Measurements from ENCODE around the gene GRIK1.

Gene GRIK1

DNA sequence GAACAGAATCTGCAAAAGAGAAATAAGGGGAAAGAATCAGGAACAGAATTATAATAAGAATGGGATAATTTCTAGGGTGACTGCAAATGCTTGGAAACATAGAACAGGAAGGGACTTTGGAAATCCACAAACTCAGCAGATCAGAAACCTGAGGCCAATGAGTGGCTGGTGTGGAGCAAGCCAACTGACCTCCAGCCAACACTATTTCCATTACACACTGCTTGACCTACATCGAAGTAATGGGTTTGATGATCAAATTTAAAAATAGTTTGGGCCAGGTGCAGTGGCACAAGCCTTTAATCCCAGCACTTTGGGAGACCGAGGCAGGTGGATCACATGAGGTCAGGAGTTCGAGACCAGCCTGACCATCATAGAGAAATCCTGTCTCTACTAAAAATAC lies 284.9 kb downstream of the GRIK1 start:
- DNase-seq (ENCODE audit: low read depth, low spot score), result no peak
- no peak overlapping the region for H3K27ac ChIP-seq

DNA sequence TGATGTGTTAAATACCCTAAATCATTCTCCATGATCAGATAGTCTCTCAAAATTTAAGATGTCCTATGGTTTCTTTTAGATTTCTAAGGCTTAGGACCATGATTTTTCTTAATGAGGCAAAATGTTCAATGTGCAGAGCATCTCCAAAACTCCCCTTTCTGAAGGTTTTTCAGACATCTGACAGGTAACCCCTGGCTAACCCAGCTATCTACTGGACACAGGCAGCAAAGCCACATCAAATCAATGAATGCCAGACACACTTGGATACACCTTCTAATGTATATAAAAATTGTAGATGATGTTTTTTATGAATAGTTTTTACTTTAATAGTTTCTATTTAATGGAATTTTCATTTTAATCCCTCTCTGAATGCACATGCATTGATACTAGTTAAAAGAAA lies 285.6 kb downstream of the GRIK1 start:
- no peak for DNase-seq (ENCODE audit: low read depth, low spot score)
- no peak overlapping the region for H3K27ac ChIP-seq

DNA sequence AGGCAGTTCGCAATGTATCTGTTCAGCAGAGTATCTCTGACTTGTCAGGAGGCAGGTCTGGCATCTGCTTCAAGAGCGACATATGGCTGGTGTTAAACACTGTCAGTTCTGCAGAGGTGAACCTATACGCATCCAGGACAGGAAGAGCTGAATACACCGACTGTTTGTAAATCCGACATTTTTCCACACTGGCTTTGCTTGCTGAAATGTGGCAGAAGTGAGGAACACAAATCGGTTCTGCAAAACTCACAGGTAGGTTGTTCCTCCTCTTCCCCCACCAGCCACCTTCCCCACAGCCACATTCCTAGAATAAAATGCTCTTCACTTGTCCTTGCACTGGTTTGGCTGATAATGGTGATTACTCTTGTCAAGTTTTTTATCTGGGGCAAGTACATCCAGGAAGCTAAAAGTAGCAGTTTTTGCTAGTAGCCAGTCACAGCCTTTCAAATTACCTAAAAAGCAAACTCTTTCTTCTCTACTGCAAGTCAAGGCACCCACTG lies 289.2 kb downstream of the GRIK1 start:
- no peak overlapping the region for H3K27ac ChIP-seq
- DNase-seq (ENCODE audit: low read depth, low spot score), result no peak

DNA sequence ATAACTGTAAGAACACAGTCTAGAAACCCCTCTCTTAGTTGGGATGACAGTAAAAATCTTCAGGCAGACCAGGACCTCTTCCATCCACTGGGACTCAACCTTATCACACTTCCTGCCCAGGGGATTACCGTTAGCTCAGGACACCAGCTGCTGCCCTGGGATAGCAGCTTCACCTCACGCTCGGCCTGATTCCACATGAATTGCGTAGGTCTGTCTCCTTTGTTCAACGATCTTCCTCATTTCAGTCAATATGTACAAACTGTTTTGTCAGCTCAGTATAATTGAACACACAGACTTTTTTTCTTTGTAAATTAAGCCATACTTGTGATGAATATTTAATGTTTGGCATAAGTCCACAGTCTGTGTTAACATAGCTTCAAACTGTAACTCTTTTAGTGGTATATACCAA lies 290.4 kb downstream of the GRIK1 start:
- H3K27ac ChIP-seq, result no peak overlapping the region
- DNase-seq (ENCODE audit: low read depth, low spot score), result no peak

DNA sequence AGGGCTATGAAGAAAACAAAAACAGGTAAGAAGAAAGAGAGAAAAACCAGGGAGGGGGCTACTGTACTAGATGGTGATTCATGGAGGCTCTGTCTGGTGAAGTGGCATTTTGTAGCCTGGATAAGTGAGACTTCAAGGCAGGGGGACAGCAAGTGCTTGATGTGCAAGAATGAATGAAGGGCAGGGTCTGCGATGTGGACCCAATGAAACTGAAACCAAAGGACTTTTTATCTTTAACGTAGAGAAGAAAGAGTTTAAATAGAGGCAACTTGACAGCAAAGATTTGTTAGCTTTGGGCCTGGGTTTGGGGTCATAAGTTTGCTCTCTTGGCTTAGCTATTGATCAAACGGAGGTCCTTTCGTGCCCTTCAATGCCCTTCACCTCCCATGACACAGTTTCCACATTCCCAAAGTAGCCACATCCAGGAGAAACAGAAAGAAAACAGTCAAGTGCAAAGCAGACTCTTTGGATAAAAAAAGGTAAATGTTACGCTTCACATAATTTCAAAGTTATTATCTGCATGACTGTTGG lies 291.0 kb downstream of the GRIK1 start:
- no peak overlapping the region for H3K27ac ChIP-seq
- DNase-seq (ENCODE audit: low read depth, low spot score), result no peak

DNA sequence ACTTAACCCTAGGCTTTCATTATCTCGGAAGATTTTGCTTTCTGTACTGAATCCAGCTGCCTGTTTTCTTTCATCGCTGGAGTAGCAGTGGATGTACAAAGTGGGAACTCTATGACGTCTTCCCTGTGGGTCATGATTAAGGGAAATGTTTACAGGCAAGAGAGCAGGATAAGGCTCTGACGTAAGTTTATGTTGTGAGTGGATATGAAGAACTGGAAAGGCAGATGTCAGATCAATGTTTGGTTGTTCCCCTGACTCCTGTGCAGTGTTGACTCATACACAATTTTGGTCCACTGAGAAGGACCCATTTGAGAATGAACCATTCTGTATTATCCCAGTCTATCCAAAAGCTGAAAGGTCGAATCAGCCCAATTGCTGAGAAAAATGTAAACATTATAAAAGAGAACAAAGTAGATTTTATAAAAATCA lies 292.4 kb downstream of the GRIK1 start:
- DNase-seq (ENCODE audit: low read depth, low spot score), result no peak
- no peak overlapping the region for H3K27ac ChIP-seq

DNA sequence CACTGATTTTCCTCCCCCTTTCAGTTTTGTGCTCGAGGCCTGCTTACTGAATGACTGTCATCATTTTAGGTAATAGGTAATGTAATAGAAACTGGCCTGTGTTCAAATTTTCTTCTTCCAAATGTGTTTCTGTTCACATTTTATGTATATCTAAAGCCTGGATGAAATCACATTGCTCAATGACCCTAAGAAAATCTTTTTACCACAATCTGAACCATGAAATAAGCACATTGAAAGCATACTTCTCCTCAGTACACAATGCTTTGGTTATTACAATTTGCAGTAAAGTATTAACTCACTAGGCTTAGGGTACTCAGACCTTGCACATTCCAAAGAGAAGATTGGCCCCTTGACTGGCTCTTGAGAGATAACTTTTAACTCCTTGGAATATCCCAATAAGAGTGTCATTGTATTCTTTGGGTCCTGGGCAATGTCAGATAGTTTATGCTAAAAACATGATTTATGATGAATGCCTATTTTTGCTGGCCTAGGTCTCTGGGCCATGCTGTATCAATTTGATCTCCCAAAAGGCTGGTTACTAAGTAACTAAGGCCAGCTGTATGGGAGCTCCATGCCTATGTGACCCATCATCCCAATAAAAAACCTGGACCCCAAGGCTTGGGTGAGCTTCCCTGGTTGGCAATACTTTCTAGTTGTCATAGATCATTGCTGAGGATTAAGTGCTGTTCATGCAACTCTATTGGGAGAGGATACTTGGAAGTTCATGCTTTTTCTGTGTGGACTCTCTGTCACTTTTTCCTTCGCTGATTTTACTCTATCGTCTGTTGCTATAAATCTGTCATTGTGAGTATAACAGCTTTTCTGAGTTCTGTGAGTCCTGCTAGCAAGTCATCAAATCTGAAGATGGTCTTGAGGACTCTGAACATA lies 293.9 kb downstream of the GRIK1 start:
- no peak overlapping the region for H3K27ac ChIP-seq
- no peak for DNase-seq (ENCODE audit: low read depth, low spot score)

DNA sequence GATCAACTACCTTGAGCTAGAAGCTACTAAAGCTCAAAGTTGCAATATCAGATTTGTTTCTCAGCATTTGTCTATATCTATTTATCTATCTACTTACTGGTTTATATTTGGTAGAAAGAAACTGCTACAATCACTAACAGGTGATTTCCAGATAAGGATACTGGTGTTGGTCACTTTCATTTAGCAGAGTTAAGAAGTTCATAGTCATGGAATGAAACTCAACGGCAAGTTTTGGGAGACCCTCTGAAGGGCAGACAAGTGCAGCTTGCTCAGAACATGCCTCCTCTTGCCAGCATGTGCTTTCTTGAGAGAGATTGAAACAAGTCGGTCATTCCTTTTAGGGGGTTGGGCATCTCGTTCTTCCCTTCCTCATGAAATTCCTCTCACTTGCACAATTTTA lies 296.5 kb downstream of the GRIK1 start:
- DNase-seq (ENCODE audit: low read depth, low spot score), result no peak
- no peak overlapping the region for H3K27ac ChIP-seq

DNA sequence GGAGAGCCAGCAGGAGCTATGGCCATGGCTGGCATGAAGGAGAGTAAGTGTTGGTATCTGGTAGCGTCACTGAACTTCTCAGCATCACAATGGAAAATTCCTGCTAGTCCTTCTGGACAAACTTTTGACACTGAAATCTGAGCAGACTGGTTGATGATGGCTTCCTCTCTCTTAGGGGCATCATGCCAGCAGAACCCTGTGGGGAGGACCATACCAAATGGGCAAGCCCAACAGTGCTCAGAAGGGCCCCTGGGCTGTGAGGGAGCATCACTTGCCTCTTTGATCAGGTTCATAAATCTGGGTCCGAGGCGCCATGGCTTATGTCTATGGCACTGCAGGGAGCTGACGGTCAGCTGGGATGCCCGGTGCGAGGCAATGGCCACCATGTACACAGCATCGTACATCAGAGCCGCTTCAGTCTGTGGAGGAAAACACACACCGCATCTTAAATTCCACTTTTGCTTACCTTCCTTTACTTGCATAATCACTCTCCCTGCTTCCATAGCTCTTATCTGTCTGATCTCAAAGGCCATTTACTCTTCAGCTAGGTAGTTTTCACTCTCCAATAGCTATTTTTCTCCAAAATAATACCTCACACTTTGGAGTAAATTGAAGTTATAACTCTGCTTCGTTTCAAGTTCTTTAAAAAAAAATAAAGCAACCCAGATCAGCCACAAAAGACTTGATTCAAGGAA lies 297.1 kb downstream of the GRIK1 start:
- no peak overlapping the region for H3K27ac ChIP-seq
- DNase-seq (ENCODE audit: low read depth, low spot score), result no peak

DNA sequence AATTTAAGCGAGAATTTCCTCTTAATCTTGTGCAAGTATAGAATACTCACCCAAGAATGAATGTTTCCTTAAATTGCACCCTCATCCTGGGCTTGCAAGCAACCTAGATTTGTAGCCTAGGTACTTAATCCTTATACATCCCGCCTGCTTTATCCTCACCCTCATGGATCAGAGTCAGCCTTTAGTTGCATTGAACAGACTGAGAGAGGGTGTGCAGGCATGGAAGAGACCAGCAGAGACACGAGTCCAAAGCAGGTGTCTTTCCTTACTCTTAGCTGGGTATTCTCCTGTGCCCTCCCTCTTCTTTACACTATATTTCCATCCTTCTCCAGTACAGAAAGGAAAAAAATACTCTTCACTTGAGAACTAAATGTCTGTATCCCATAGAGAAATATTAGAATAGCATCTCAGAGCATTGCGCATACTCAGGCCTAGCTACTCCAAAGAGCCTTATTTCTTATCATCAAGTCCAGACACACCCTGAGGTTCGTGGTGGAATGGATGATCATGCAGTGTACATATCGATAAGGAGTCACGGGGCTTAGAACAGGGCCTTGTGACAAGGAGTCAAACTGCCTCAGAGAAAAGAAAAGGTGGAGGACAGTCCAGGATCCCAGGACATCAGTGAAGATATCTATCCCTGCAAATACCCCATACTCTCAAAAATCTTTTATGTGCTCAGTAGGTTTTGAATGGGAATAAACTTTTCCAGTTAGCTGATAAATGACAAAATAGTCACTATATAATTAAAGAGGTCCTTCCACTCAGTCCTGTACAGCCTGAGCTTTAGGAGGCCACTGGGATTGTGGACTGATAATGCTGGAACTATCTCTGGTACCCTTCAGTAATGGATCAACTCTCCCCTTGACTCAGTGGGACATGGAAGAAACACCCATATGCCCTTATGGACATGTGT lies 297.9 kb downstream of the GRIK1 start:
- no peak for DNase-seq (ENCODE audit: low read depth, low spot score)
- no peak overlapping the region for H3K27ac ChIP-seq

DNA sequence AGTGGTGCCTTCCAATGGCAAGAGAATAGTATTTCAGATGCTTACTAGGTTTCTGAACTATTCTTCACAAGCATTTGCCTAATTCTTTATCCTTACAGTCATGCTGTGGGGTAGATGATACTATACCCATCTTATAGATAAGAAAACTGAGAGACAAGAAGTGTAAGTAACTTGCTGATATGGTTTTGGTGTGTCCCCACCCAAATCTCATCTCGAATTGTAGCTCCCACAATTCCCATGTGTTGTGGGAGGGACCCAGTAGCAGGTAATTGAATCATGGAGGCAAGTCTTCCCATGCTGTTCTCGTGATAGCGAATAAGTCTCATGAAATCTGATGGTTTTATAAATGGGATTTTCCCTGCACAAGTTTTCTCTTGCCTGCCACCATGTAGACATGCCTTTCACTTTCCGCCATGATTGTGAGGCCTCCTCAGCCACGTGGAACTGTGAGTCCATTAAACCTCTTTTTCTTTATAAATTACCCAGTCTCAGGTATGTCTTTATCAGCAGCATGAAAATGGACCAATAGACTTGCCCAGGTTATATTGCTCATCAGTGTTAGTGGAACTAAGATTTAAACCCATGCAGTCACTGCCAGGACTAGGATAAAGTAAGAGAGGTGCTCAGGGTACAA lies 298.7 kb downstream of the GRIK1 start:
- H3K27ac ChIP-seq, result no peak overlapping the region
- DNase-seq (ENCODE audit: low read depth, low spot score), result no peak

DNA sequence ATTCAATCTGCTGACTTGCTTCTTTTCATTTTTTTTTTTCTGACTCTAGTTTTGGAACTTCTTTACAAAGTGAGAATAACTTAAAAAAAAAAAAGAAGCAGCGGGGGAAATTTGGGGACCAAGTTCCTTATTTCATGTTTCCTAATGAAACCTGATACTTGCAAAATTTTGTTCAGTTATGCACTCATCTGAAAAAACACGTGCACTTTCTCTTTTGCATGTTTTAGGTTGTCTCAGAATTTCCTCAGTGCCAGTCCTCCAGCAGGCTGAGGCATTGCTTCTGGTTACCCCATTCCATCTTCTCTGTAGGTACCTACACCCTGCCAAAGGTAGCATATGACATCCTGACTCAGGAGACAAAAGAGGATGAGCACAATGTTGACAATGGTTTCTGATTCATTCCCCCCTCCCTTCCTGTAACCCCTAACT lies 299.7 kb downstream of the GRIK1 start:
- H3K27ac ChIP-seq, result no peak overlapping the region
- DNase-seq (ENCODE audit: low read depth, low spot score), result no peak

DNA sequence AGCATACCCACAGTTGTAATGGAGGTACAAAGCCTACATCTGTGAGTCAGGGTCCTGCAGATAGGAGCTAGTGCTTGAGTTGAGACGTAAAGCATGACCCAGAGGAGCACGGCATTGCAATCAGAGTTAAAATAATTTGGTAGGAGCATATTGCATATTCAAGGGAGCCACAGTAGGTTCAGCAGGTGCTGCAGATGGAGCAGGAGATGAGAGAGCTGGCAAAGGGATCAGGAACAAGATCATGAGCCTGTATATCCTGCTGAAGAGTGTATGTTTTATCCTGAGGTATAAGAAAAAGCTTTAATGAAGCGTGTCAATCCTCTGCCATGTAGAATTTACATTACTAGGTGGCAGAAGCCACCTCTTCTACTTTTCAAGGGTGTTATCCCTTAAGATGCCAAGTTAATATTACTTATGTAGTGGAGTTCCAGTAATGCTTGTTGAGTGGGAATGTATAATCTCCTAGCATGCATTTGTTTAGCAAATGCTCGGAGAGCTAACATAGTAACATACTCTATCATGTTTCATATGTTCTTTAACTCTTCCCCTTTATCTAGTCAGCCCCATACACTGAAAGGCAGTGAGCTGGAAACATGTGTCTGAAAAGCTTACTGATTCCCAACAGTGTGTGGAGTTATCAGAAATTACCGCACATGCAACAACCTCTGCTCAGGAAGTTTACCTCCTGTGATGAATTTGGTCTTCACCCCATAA lies 300.3 kb downstream of the GRIK1 start:
- no peak for DNase-seq (ENCODE audit: low read depth, low spot score)
- H3K27ac ChIP-seq, result no peak overlapping the region

DNA sequence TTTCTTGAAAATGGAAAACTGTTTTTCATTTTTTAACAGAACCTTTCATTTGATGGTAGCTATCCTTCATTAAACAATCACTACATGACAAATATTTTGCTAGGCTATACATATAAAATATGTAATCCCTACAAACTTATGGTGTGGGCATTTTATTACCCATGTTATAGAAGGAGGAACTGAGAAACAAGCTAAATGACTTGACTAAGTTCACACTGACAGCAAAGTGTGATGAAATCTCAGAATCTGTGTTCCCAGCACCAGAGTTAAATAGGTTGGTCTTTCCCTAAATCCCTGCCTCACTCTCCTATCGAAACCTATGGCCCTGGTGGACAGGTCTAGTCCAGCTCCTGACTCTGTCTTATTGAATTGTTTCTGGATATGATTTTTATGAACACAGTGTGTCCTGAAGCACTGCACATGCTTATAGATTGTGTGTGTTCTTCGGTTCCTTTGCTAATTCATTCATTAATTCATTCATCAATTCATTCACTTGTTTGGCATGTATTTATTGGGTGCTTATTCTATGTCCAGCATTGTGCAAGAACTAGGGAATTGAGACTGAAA lies 301.0 kb downstream of the GRIK1 start:
- no peak for DNase-seq (ENCODE audit: low read depth, low spot score)
- no peak overlapping the region for H3K27ac ChIP-seq

DNA sequence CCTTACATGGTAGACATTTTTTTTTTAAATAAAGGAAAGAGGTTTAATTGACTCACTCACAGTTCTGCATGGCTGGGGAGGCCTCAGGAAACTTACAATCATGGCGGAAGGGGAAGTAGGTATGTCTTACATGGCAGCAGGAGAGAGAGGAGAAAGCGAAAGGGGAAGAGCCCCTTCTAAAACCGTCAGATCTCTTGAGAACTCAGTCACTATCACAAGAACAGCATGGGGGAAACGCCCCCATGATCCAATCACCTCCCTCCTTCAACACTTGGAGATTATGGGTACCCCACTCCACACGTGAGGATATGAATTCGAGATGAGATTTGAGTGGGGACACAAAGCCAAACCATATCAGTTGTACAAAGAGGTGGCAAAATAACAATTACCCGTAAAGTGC lies 301.7 kb downstream of the GRIK1 start:
- no peak overlapping the region for H3K27ac ChIP-seq
- no peak for DNase-seq (ENCODE audit: low read depth, low spot score)

DNA sequence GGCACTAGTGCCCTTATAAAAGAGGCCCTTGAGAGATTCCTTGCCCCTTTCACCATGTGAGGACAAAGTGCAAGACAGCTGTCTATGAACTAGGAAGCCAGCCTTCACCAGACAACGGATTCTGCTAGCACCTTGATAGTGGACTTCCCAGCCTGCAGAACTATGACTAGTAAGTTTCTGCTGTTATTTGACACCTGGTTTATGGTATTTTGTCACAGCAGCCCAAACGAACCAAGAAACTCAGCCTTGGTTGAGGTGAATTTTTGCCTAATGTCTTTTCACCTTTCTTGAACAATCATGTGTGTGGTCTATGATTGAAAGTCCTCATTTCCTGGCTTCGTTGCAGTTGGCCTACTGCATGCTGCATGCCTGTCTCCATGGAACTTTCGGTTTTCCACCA lies 302.2 kb downstream of the GRIK1 start:
- no peak for DNase-seq (ENCODE audit: low read depth, low spot score)

DNA sequence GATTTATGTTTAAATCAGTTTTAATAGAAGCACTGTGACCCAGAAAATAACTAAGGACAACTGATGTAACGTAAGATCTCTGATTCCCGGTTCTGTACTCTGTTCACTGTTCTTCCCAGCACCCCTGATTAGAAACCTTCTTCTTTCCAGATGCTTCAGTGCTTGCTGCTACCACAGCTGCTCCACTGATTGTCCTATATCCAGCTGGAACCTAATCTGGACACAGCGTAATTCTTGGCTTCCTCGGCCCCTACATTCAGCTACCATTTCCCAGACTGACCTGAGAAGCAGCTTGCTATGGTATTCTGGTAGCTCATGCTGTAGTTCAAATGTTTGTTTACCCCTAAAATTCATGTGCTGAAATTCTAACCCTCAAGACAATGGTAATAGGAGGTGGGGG lies 302.7 kb downstream of the GRIK1 start:
- no peak overlapping the region for H3K27ac ChIP-seq

More for the DNA sequence above, 302.2 kb downstream of the GRIK1 start:
- H3K27ac ChIP-seq, result no peak overlapping the region

DNA sequence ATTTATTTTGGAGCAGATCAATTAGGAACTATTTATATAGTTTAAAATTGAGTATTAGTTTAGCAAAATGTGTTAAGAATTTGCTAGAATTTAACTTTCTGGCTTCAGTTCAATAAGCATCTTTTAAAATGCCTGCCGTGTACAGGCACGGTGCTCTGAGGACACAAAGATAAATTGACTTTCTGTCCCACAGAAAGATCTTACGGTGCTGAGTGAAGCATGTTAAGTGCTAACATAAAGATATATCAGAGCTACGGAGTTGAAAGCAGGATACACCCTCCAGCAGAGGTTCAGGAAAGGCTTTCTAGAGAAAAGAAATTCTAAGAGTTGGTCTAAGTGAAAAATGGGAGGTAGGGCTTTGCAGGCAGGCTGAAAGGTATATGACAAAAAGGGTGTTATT lies 305.4 kb downstream of the GRIK1 start:
- no peak for DNase-seq (ENCODE audit: low read depth, low spot score)
- H3K27ac ChIP-seq, result no peak overlapping the region

More for the DNA sequence above, 302.7 kb downstream of the GRIK1 start:
- DNase-seq (ENCODE audit: low read depth, low spot score), result no peak

DNA sequence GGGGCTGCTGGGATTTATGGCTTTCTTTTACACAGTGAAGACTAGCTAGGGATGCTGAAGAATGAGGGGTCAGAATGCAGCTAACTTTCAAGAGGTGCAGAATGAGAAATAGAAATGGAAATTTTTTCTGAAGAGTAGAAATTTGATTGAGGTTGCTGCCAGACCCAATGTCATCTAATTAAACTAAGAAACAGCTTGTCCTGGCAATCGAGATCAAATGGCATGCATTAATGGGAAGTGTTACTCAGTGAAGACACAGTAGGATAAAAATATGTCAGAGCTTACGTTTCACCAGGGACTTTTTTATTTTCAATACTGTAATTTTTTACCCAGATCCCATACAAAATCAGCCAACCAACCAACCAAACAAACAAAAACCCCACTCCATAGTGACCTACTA lies 306.0 kb downstream of the GRIK1 start:
- DNase-seq (ENCODE audit: low read depth, low spot score), result no peak

More for the DNA sequence above, 306.0 kb downstream of the GRIK1 start:
- no peak overlapping the region for H3K27ac ChIP-seq
